GM12872 (cell line): ENCODE results near the gene DDX52.

ENCODE experiments used
- CTCF ChIP-seq: IDR thresholded peaks from 3 replicates; pipeline ENCODE4 v1.5.1; 2011; ENCODE audit warnings: low read depth, mild to moderate bottlenecking, low read length, moderate library complexity; ENCODE audit not compliant: insufficient read depth

DDX52 gene

GRCh38 chr17:37647856-37648255 lies 4.6 kb upstream of the DDX52 start:
- no peak for TF ChIP-seq CTCF

- TF ChIP-seq CTCF, result no peak
Measured at GRCh38 chr17:37643869-37644268, 623 bp upstream of the DDX52 start.

DNA sequence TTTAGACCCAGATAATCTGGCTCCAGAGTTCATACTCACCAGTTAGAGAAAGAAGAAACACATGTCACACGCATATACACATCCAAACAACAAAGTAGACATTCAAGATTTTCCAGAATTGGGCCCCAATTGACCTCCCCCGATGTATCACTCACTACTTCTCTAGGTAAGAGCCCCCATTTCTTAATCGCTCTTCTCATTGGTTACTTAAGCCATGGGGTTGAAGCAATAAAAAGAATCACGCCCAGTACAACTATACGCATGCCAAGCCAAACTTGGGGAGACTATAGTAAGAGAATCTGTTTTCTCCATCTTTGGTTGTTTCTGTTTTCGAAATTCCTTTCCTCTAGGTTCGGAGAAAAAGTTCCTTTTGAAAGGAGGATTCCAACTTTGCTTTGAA lies 565 bp downstream of the DDX52 start:
- no peak for TF ChIP-seq CTCF

GRCh38 chr17:37640015-37640414 lies 3.2 kb downstream of the DDX52 start:
- no peak for TF ChIP-seq CTCF

DNA sequence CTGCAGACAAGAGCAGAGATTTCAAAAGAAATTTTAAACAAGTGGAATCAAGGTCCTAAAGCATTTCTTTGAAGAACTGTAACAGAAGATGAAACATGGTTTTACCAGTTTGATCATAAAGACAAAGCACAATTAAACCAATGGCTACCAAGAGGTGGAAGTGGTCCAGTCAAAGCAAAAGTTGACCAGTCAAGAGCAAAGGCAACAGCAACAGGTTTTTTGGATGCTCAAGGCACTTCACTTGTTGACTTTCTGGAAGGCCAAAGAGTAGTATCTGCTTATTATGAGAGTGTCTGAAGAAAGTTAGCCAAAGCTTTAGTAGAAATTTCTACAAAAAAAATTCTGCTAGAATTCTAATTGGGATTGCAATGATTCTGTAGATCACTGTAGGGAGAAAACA lies 5.3 kb downstream of the DDX52 start:
- no peak for TF ChIP-seq CTCF

DNA sequence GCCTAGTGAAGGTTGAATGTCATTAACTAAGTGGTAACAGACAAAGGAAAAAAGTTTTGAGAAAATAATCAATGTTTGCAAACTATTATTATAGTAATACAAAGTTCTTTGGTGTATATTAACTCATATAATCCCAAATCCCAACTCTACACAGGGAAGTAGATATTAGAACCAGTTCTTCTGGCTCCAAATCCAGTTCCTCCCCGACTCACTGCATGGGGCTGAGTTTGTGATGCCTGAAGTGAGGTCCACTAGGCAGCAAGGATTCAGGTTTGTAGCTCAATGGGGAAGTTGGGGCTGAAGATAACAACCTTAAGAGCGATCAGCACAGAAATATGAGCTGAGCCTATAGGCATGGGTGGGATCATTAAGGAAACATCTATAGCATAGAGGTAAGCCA lies 28.4 kb downstream of the DDX52 start:
- no peak for TF ChIP-seq CTCF

GRCh38 chr17:37614391-37614790 lies 28.9 kb downstream of the DDX52 start:
- no peak for TF ChIP-seq CTCF

DNA sequence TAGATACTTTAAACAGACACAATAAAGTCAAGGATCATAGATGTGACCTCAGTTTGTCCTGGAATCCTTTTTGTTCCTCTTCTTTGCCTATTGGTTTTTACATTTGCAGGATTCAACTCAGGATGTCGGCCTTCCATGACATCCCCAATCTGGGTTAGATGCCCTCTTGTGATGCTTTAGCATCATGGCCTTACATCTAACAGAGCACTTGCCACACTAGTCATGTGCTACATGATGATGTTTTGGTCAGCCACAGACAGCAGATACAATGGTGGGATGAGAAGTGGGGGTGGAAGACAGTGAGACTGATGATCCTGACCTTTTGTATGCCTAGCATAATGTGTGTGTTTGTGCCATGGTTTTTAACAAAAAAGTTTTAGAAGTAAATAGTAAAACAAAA lies 32.3 kb downstream of the DDX52 start:
- TF ChIP-seq CTCF, result no peak
